GM18907 (cell line): ENCODE measurements around the gene CPNE4.

Experiments
- ATAC-seq: cut with Tn5 transposase; IDR thresholded peaks from one replicate; pipeline ENCODE4 v1.9.1; 2021; ENCODE audit warnings: mild to moderate bottlenecking, moderate library complexity; ENCODE audit not compliant: unreplicated experiment

CPNE4 gene

DNA sequence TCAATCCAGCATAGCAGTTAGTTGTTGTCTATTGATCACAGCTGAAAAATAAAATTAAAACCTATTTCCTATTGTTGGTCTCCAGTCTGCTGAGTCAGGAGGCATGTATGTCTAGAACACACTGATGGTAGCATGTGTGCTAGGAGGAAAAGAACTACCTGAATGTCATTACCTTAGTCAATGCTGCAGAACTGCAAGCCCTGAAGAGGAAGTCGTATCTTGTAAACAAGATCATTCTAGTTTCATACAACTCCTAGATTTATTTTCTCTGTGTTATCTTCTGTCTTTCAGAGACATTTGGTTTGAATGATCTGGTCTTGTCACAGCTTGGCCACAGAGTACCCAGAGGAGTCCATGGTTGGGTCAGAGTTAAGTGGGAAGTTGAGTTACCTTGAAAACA, 422.1 kb downstream of the CPNE4 start:
- ATAC-seq: no peak

DNA sequence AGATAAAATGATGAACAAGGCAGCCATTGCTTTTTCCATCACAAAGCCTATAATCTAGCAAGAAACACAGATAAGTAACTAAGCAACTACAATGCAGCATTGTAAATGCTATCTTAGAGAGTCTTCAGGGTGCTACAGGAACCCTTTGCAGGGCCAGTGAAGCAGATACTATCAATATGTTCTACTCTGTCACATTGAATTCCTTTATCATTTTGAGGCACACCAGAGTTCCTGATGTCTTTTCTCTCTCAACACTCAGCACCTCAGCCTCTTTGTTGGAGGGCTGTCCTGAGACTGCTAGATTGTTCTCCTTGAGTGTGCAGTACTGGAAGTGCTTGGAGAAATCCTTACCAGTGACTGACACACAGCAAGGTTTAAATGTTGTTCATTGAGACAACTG, 424.6 kb downstream of the CPNE4 start:
- ATAC-seq: no peak

DNA sequence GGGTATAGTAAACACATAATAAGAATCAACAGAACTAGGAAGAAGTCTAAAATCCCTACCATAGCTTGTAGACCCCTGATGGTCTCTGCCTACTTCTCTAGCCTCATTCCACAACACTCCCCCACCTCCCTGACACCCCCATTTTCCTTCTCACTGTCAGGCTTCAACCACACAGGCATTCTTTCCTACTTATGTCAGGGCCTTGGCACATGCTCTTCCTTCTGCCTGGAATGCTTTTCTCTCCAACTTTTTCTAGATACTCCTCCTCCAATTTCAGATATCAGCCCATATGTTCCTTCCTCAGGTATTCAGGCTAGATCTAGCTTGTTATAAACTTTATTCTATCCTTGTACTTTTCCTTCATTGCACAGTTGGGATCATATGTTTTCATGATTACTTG, 426.1 kb downstream of the CPNE4 start:
- no peak for ATAC-seq

DNA sequence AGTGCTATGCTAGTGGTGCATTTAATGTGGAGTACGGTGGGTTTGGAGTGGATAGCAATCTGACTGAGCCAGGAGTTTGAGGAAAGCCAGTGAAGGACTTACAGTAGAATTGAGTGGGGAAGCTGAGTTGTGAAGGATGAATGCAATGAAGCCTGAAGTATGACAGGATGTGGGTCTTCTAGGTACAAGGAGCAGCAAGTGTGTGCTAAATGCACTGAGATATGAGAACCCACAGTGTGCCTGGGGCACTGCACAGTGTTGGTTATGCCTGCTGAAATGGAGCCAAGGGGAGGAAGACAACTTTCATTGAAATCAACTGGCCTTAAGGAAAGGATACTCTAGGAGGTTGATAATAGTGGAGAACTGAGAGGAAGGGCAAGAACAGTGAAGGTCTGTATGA, 426.5 kb downstream of the CPNE4 start:
- ATAC-seq: peak; percentile 73

DNA sequence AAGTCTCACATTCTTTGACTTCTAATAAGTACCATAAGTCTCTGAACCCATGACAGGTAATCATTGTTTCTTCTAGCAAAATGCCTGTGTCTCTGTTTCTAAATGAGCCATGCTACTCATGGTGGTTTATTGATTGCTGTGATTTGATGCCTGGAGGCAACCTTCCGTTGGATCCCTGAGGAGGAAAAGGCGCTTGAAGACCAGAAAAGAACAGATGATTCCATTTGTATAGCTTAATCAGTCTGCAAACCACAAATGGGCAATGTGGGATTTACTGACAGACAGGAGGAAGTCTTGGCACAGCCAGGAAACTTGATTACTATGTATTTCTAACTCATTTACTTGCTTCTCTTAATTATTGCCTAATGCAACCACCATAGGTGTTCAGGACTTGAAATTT, 428.9 kb downstream of the CPNE4 start:
- ATAC-seq: no peak

DNA sequence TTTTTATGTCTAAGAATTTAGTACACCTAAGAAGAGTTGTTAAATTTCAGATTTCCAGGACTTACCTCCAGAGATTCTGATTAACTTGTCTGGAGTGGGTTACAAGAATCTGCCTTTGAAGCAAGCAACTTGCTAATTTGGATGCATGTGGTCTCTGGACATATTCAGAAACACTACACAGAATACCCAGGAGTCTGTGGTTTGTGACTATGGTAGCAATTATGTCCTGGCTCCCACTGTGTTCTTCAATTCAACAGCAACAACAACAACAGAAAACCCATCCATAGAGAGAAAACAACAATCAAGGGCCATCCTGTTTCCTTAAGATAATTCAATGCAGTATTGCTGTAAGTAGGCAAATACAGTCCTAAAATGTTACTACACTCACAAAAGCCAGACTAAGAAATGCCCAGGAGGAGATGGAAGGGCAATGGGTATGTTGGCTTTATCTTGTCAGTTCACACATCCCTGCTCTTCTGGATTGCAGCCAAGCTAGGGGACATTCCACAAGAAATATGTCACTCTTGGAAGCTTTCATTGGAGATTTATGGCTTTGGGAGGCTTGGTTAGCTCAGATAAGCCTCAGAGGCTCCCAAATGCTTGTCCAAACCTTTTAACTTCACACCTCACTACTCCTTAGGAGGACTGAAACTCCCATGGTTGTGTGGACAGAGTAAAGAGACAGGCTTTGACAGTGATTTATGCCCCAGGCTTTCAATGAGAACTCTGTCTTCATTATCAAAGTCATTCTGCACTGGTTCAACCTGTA, 432.6 kb downstream of the CPNE4 start:
- no peak for ATAC-seq

DNA sequence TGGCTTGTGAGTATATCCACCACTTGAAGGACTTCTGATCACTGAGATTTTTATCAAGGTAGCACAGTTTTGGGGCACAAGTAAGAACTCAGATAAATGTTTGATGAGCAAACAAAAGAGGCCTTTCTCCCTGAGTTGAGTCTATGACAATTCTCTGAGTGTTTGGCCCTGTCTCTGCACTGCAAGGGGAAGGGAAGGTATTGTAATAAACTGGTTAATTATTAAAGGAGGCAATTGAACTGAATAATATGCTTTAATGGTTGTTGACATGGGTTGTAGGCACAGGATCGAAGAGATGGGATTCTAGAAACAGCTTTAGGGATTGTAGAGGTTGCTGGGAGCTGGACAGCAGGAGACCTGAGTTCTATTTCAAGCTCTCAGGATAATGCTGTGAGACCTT, 437.0 kb downstream of the CPNE4 start:
- ATAC-seq: no peak

DNA sequence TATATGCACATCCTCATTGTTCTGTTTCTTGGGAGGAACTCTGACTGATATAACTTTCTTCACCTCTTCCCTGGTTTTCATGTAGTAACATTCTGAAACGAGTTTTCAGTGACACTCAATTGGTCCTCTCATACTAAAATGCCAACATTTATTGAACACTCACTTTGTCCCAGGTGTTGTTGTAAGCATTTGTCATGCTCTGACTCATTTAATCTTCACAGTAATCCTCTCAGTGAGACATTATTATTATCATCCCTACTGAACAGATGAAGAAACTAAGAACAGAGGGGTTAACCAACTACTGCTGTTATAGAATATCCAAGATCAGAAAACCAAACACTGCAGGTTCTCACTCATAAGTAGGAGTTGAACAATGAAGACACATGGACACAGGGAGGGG, 437.9 kb downstream of the CPNE4 start:
- ATAC-seq: no peak

DNA sequence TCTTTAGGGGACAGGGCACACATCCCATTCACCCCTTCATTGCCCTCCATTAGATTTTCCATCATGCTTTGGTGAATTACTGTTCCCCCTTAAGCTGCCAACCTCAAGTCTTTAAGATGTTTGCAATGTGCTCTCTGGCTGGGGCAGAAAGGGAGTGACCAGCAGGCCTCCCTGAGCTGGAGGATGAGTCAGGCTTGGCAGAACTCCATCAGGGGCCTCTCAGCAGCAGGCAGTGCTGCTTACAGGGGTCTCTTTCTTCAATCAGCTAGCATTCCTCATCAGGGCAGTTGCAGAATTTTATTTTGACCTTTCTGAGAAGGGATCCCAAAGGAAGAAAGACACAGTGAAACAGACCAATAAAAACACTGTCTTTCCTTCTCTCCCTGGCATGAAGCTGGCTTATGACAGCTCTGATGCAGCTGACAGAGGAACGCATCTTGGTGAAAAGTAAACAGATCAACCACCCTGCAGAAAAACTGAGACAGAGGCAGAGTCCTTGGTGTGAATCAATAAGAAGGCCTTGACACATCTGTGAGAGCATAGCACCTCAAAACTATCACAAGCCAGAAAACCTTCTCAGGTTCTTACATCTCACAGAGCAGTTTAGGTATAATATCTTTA, 443.3 kb downstream of the CPNE4 start:
- no peak for ATAC-seq

DNA sequence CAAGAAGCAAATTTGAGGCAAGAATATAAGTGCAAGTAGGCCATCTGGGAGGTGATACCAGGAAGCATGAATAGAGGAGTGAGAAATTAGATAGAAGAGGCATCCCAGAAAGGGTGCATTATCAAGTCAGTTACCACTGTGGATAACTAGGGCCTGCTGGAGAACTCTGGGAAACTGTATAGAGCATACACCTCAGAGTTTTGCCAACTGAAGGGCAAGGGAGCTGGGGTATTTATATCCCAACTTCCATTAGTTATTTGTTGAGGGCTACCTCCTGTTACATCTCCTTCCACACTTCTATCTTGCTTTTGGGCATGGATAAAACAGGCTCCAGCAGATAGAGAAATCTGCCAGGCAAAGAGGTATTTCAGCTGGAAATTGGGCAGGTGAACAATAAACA, 448.5 kb downstream of the CPNE4 start:
- ATAC-seq: no peak

DNA sequence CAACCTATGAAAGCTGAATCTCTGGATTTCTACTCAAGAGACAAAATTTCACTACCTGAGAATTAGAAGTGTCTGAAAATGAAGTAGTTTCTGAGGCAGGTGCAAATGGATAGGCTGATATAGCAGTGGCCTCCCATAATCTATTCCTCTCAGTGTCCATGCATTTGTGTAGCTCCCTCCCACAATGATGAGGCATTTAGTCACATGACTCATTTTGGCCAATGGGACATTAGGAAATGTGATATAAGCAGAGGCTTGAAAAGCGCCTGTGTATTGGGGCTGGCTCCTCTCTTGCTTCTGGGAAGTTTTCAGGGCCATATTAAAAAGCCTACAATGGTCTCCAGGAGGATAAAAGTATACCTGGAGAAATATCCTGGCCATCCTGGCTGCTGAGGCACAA, 452.4 kb downstream of the CPNE4 start:
- ATAC-seq: no peak

DNA sequence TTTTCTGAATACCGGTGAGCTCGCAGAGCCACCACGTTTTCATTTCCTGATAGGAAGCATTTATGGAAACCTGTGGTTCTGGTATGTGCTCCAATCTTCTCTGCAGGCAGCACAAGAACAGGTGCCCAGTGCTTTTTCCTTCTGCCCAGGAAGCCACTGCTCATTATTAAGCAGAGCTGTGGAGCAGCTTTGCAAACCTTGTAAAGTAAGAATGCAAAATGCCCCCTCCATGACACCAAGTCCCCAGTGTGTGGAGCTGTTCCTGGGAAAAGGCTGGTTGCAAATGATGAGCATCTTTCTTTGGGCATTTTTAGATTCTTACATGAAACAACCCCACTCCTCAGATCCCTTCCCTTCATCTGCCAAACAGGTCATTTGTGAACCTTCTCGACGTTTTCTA, 466.4 kb downstream of the CPNE4 start:
- ATAC-seq: no peak

DNA sequence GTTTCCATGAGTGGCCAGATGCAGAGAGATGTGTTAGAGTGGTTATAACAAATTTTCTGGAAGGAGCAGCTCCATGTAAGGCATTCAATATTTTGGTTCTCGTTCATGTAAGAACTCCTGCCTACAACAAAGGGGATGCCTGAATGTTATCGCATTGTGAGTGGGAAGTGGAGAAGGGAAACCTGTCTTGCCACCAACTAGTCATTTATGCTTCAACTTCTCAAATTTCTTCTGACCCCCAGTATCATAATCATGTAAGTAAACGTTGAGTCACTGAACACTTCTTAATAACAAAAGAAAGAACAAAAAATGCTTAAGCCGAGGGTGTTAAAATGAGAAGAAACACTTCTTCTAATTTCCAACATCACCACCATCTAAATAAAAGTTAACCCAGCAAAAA, 470.0 kb downstream of the CPNE4 start:
- ATAC-seq: no peak

DNA sequence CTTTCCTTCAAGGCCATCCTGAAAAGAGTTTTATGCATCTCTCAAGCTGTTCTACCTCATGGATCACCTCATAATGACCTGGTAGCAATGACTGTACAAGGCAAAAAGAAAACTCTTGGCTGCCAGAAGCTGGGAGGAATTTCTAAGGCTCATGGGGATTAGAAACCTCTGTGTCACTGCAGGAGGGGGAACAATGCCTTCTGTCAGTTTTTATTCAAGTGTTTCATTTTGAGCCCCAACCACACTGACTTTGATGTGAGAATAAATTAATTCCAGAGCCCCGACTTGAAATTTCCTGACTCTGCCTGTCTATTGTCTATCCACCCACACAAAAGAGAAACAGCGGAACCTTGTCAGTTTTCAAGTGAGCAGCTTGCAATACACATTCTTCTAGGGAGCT, 473.3 kb downstream of the CPNE4 start:
- no peak for ATAC-seq

DNA sequence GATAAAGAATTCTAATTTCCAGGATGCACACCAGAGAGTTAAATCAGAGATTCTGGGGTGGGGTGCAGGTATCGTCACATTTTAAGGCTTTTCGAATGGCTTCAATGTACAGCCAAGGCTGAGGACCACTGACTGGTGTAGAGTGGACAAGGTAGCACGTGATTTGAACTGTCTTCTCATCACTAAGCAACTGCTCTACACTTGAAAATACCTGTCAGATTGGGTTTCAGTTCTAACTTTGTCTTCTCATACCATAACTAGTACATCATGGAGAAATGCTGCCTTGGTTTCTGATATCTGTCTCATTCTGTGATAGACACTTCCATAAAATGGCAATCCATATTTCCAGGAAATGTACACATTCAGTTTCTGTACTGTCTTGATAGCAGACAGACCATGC, 474.0 kb downstream of the CPNE4 start:
- no peak for ATAC-seq

DNA sequence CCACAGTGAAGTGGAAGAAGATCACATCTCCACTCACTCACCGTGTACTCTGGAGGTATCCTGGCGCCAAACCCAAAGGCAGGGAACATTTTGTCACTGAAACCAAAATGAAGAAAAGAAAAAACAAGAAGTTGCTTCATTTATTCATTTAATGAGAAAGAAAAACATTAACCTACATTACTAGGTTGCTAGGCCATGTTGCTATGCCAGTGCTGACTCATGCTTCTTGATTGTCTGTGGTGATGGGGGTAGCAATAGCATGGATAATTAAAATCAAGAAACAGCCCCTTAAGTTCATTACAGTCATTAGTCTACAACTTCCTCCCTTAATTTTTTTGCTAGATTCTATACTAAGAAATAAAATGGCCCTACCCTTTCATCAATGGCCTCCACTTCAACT, 479.4 kb downstream of the CPNE4 start:
- no peak for ATAC-seq

DNA sequence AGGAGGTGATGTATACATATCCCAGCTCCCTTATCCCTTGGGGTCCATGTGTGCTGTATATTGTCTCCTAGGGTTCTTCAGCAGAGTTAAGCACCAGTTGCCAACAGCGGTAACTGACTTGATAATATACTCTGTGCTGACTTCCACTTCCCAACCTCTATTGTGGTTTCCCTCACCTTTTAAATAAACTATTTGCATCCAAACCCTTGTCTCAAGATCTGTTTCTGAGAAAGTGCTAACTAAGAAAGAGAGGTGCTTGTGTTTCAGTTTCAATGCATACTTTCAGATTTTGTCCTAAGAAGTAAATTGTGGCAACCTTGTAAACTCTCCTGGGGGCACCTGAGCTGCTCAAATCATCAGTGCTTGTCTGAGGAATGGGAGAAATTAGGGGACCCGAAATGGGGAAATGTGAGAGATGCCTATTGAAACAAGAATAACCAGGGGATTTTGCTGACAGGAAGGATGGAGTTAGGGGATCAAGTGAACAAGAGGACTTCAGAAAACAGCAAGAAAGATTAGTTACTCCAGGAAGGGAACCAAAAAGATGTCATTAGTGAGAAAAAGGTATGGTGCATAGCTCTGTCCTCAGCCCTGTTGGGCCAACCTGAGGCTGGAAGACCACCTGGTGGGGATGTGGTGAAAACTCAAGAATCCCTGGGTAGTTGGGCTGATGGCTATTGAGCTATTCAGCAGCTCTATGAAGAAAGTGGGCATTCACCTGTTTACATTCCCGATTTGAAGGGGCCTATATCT, 481.1 kb downstream of the CPNE4 start:
- peak; percentile 97 for ATAC-seq

DNA sequence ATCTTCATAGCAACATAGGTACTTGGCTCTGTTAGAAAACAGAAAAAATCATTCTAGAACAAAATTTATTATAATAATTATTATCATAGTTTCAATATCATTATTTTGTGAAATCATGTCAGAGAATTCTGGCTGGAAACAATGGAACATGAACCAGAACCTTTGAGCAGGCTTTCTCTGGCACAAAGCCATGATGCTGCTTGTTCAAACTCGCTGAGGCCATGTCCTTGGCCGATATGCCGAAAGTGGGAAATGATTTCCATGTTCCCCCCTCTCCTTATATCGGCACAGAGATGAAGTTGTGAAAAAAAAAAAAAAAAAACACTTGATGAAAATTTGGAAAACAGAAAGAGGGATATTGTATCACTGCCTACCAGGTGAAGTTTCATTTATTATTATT, 483.1 kb downstream of the CPNE4 start:
- ATAC-seq: no peak

DNA sequence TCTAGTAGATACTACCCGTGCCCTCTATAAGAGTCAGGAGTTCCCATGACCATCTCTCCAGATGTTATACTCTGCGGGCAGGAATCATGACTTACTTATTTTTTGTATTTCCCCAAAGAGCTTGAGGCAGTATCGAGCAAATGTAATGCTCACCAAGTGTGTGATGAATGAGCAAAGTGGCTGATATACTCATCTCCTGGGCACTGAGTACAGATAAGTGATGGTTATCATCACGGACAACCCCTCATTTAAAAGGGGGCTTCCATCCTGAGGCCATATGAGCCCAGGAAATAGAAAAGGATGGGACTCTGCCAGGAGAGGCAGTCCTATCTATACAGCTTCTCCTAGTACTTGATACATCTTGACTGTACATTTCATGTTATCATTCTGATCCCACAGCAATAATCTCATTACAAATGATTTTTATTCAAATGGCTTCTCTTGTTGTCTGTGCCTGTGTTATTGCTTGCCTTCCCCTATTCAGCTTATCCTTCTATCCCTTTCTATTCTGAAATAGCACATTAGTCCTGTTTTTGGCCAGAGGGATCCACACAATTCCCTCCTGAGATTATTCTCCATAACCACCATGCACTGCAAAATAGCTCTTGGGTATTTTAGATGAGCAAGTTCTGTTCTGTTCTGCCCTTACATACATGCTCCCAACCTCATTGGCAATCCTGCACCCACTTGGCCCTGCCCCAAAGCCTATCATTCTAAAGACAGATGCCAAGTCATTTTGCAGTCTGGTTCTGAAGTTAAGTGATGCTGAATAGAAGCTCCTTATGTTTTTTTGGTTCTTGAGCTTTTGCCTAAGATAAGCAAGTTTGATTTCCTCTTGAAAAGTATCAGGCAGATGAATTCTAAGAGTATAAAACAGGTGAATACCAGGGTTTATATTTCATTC, 484.0 kb downstream of the CPNE4 start:
- no peak for ATAC-seq

DNA sequence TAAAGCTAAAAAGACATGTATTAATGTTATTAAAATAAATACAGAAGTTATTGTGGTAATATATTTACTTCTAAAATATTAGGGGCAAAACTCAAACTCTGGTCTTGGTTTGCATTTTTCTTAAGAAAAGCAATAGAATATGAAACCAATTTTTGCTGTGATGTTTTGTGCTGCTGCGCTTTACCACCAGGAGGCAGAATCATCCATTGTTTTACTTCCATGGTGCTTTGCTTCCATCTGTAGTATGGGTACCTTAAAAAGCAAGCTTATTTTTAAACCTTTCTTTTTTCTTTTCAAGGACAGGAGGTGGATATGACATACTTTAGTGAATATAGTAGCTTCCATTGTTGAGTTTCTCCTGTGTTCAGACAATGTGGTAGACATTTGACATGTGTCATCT, 485.5 kb downstream of the CPNE4 start:
- ATAC-seq: no peak

DNA sequence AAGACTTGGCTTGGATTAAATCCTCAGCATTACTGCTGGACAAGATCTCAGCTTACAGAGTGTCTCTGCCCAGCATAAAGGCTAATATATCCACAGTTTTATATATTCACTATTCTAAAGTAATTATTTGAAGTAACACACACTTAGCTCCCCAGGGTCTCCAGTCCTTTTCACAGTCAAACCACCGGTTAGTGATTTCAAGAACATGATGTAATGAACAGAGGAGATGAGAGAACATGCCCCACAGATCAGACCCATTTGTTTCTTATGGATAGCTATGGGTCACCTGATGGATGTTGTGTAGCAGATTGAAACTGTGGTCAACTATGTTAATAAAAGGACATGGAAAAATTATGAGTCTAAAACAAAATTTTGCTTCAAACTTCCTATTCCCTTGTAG, 487.2 kb downstream of the CPNE4 start:
- ATAC-seq: no peak
